Non-pigmented ciliary epithelial cell (primary cell): Measurements from ENCODE around the gene LIMS2.

Experiments used
- DNase-seq: peaks from one replicate; pipeline ENCODE4 v3.0.0-alpha.2; 2010; ENCODE audit warnings: low read depth

LIMS2 gene

DNA sequence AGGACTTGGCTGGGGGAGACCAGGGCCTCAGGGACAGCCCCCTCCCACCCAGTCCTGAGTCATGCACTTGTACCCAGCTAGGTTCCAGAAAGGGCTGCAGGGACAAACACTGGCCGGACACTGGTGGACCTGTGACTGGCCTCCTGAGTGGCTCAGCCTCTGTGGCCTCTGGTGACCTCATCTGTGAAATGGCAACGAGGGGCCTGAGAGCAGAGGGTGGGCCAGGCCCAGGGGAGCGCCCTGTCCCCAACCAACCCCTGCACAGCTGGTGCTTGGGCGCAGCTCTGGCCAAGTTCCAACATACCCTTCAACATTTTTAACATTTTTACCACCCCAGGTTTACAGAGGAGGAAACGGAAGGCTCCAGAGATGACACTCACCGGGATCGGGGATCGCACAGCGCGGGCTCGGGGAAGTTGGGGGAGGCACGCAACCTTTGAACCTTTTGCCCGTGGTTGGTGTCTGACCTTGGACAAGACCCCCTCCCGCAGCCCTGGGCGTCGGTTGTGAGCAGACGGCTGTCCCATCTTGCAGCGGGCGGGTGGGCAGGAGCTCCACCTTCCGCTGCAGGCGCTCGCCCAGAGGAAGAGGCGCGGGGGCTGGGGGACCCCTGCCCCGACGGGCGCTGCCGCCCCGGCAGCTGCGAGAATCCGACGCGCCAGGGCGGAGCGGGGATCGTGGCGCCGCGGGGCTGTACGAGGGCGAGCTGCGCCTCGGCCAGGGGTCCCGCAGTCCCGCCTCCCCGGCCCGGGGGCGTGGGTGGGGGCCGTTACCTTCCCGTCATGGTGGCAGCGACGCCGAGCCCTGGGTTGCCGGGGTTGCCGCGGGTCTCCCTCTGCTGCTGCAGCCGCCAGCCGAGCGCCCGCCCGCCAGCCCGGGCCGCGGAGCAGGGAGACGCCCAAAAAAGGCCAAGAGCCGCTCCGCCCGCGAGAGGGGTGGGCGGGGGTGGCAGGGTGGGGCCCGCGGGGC is 805 bp downstream of the LIMS2 start:
- no peak for DNase-seq

DNA sequence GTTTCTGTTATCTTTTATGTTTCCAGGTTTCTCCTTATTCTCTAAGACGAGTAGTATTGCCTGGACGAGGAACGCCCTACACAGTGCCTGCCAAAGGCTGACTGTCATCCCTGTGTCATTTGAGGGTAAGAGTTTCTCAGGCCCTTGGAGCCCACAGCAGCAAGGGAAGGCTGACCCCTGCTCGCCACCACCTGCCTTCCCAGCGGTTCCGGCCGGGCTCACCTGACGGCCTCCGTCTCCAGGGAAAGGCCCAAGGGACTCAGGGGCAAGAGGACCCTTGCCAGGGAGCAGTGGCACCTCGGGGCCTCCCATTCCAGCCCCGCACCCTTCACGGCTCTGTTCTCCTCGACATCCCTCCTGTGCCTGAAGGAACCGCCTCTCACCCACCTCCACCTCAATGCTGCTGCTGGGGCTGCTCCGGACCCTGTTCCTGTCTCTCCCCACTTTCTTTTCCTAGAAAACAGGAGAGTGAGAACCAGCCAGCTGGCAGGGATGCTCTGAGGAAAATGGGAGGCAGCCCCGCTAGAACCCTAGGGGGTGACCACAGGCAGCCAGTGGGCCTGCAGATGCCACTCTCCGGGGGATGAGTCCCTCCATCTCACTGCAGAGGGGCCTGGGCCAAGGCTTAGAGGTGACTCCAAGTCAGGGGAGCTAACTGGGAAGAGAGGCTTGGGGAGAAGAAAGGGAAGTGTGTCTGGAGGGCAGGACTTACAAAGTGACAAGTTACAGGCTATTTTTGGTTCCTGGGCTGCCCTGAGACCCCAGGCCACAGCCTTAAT is 1.9 kb downstream of the LIMS2 start:
- no peak for DNase-seq

DNA sequence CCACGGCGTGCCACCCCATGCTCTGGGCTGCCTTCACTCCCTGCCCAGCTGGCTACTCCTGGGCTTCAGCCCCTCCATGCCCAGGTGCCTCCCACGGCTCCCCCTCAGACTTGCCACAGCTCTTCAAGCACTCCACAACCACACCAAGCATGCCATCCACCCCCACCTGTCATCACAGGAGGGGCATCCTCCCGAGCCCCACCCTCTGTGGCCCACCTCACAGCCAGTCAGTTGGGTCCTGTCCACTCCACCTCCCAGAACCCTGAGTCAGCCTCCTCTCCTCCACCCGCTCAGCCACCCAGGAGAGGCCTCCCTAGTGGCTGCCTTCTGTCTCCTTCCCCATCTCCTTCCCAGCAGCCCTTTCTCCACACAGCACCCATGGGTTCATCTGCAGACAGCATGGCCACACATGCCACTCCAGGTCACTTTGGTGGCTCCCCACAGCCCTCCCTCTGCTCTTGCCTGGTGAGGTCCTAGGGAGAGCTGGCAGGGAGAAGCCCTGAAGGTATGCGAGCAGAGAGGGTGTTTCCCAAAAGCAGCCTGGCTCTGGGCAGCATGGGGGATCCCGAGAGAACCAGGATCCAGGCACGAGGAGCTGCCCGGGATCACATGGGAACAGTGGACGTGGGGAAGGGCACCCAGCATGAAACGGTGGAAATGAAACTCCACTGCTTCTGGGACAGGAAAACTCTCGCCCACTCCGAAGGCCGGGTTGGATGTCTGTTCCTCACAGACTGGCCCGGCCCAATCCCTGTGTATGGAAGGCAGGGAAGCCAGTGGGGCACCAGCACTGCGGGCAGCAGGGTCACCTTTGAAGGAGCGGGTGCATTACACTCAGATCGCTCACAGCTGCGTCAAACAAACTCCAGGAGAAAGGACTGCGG is 2.7 kb downstream of the LIMS2 start:
- no peak for DNase-seq

DNA sequence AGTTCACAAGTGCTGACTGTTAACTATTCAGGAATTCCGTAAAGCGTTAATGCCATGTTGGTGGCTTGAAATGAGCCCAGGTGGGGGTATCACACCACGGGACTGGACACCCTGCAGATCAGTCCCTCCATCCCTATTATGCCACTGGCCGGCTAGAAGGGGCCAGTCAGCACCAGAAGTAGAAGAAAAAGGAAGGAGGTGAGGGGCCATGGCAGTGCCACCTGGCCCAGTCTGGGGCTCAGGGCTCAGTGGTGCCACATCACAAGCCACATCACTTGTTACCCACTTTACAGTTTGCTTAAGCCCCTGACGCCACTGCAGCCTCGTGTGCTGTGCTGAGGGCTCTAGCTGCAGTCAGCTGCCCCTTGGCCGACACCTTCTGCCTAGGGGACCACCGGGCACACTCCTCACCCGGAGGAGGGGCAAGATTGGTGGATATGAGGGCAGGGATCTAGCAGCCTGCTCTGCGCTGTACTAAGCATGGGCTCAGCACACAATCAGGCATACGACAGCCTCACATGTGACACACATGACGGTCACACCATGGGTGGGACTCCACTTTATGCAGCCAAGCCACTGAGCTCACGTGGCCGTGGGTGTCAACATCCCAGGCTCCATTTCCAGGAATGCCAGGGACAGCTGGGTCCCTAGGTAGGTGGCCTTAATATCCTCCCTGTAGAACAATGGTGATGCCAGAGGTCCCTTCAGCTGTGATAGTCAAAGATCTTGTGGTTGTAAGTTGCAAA is 3.6 kb downstream of the LIMS2 start:
- no peak for DNase-seq

DNA sequence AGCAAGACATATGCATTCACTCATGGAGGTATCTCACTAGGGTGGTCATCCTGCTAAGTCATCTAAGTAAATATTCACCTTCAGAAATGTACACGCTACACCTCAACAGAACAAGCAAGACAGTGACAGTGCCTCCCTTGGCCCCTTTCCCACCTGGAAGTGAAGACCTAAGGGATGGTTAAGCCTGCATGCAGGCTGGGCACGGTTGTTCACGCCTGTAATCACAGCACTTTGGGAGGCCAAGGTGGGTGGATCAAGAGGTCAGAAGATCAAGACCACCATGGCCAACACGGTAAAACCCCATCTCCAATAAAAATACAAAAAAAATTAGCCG is 4.4 kb downstream of the LIMS2 start:
- DNase-seq: no peak

DNA sequence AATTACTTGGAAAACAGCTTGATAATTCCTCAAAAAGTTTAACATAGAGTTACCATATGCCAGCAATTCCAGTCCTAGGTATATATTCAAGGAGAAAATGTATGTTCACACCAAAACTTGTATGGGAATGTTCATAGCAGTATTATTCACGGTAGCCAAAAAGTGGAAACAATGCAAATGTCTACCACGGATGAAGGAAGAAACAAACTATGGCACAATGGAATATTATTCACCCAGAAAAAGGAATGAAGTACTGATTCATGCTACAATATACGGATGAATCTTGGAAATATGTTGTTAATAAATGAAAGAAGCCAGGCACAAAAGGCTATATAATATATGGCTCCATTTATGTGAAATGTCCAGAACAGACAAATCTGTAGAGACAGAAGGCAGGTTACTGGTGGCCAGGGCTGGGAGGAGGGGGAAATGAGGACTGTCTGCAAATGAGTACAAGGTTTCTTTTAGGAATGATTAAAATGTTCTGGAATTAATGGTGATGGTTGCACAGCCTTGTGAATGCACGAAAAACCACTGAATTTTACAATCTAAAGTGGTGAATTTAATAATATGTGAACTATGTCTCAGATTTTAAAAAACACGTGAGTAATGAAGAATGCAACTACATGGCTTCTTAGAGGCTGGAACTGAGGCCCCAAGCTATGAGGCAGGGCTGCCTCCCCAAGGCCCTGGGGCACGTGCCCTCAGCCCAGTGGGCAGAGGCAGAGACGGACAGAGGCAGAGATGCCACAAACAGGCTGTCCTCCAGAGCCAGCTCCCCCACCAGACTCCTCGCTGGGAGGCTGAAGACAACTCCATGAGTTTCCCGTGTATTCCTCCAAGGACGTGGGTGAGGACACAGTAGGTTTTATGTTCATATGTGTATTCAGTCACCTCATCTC is 5.0 kb downstream of the LIMS2 start:
- DNase-seq: no peak

DNA sequence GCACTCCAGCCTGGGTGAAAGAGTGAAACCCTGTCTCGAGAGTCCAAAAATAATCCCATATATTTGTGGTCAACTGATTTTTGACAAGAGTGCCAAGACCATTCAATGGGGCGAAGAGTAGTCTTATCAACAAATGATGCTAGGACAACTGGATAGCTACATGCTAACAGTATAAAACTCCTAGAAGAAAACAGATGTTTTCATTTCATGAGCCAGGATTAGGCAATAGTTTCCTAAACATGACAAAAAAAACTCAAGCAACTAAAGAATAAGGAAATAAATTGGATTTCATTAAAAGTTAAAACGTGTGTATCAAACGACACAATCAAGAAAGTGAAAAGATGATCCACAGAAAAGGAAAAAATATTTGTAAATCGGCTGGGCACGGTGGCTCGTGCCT is 6.3 kb downstream of the LIMS2 start:
- no peak for DNase-seq

DNA sequence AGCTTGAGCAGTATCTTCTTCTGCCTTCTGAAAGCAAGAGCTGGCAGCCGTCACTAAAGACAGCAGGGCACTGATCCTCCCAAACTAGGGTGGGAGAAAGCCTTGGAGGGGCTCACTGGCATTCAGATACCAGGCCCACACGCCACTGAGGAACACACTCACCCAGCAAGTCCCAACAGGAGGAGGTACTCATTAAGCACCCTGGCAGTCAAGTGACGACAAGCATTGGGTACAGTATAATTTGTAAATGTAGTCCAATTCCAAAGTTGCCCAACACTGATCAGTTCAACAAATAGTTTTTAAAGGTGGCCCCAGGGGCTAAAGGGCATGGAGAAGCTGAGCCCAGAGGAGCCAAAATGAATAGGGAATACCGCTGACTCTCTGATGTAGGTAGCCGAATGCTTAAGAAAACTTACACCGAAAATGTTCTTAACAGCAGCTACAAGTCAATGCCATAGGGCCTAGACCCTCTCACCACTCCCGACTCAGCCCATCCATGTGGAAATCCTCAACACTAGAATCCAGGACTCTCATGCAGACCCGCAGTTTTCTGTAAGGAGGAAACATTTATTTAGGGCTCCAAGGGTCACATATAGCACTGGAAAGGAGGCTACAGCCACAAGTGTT is 9.9 kb downstream of the LIMS2 start:
- no peak for DNase-seq

DNA sequence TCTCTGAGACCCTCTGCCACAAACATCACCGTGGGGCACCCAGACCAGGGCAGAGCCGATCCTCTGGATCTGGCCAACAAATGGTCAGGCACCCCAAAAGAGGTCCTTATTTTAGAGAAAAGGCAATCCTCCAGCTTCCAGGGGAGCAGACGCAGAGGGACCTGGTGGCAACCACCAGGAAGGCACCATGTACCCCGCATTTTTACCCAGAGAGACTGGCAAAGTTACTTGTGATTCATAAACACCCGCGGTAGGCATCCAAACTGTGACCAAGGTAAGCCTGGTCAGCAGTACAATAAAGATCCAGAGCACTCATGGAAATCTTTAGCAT is 10.5 kb downstream of the LIMS2 start:
- DNase-seq: no peak

DNA sequence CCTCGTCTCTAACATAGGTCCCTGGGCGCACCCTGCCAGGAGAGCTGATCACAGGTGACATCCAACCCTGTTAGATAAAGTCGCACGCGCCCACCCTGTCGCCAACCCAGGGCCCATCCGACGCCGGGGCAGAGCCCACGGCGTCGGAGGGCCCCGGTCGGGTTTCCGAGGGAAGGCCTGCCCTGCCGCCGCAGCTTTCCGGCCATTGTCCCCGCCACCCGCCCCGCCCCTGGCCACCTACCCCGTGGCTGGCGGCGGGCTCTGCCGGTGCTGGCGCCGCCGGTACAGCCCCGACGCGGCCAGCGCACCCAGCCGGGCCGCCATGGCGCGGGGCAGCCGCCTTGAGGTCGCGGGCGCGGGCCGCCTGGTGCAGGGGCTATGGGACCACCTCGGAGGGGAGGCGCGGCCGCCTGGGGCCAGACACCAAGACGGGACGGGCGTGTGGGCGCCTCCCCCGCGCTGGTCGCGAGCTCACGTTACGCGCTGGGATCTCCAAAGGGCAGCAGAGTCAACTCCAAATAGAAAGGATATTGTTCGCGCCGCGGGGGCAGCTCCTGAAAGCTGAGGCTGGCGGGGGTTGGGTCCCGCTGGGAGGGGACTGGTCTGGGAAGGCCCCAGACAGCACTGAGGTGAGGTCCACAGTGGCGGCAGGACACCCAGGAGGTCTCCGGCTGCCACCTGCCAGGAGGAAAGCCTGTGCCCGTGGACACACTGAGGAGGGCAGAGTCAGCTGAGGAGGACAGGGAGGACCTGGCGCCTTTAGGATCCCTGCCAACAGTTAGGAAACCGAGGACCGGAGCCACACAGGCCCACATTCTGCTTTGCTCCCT is 11.1 kb downstream of the LIMS2 start:
- DNase-seq: no peak

DNA sequence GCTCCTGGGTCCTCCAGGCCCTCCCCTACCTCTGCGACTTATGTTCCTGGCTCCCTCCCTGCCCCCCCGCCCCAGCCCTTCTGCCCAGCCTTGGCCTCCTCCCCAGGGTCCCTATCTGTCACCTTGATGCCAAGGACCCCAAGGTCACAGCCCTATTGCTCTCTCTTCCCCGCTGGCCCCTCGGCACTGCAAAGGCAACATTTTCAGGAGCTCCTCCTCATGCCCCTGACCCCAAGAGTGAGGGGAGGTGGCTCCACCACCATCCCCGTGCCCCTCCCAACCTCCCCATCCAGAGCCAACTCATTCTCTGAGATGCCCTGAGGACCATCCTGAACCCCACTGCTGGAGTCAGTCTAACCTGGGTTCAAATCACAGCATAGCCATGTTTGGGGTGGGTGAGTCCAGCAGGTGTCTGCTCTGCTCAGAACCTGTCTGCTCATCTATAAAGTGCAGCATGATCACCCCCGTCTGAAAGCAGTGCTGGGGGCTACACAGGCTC is 11.7 kb downstream of the LIMS2 start:
- DNase-seq: no peak

DNA sequence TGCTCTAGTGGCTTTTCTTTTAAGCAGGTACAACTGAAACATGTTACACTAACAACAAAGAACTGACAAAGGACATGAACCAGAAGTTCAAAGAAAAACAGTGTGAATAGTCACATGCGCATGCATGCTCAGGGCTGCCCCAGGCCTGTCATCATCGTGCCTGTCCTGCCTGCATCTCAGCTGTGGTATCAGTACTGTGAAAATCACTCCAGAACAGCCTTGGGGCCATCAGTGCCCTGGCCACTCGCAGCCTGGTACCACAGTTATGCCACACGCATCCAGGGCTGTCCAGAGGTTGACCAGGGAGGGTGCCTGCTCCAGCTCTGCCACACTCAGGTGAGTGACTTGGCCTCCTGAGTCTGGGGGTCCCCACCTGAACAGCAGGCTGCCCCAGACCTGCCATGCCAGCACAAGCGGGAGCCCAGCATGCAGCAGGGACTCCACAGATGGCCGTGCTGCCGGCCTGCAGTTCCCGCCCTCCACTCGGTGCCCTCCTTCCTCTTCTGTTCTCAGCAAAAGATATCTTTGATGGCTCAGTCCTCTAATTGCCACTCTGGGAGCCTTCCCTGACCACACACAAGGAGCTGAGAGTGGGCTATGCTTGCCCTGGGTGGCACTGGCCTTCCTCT is 12.3 kb downstream of the LIMS2 start:
- DNase-seq: no peak

DNA sequence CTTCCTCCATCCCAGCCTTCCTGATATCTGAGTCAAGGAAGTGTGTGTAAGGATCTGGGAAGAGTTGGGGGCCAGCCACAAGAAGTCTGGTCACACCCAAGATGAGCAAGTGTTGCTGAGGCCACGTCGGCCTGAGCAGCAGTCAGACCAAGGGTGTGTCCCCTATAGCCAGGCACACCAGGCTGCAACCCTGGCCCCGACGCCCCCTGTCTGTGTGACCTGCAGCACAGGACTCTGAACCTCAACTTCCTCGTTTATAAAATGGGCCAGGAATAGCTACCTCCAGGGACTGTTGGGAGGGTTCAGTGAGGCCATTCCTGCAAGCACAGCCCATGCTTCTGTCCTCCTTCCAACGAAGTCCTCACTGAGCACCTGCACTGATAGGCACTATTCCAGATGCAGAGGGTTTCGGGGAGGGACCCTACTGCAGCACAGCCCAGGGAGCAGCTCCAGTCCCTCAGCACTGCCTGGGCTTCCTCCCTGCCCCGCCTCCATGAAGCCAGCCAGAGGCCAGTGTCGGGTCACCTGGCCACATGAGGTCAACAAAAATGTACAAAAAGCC is 13.3 kb downstream of the LIMS2 start:
- no peak for DNase-seq

DNA sequence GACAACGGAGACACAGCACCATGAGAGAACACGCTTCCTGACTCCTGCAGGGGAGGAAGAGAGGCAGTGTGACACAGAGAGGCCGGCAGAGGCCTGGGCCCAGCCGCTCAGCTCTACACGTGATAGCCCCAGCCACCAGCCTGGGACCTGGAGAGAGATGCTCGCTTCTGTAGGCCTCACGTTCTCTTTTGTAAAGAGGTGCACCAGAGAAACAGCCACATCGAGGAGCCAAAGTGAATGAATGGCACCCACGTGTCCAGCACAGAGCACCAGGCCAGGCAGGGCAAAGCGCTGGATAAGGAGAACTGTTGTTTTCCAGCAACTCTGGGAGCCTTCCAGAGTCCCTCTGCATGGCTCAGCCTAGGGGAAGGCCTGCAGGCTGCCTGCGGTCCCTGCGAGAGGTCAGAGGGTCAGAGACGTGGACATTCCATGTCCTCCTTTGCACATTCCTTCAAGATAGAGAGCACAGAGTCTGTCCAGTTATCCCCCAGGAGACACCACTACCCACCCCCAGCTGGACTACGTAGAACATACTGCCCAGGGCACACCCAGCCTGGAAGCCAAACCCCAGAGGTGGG is 14.2 kb downstream of the LIMS2 start:
- no peak for DNase-seq

DNA sequence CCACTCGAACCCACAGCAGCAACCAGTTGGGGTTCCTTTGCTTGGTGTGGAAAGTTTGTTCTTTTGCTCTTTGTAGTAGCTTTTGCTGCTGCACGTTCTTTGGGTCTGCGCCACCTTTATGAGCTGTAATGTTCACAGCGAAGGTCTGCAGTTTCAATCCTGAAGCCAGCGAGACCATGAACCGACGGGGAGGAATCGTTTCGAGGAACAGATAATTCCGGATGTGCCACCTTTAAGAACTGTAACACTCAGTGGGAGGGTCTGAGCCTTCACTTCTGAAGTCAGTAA is 15.1 kb downstream of the LIMS2 start:
- DNase-seq: no peak

DNA sequence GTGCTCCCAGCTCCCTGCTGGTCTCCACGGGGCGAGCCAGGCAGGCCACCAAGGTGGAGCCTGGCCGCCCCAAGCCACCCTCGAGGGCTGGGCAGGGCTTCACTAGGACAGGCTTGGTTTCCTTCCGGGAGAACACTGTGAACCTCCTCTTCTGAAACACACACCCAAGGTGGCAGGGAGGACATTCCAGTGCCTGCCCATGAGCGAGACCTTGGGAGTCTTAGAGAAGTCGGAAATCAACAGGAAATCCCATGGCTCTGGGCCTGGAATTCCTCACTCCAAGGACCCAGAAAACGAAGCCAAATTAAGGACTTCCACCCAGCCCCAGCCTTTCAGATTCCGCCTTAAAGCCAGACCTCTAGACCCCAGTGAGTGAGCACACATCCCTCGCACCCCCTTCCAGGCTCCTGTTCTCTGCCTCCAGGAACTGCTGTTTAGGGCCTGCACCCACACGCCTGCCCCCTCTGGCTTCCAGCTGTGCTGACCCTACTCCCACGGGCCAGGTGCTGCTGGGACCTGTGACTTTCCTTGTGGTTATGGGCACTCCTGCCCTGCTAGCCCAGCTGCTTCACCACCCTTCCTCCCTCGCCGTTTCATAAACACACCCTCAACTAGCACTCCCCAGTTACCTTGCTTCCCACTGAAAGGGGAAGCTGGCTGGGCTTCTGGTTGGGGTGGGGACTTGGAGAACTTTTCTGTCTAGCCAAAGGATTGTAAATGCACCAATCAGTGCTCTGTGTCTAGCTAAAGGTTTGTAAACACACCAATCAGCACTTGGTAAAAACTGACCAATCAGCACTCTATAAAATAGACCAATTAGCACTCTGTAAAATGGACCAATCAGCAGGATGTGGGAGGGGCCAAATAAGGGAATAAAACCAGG is 15.7 kb downstream of the LIMS2 start:
- no peak for DNase-seq
